Omental fat pad (tissue), 4 donors: ENCODE results near the gene KLF11. TPM values are rescaled to one million over a fixed set of nuclear protein-coding genes. Genes with fewer than 3 reads are reported as not detected.

Experiments used
- ATAC-seq: fragments of 150-250 bp; one replicate; pipeline ENCODE4 v1.9.1; 2016; ENCODE audit warnings: mild to moderate bottlenecking, moderate library complexity; ENCODE audit not compliant: low FRiP score
- DNase-seq: peaks from one replicate; pipeline ENCODE4 v3.0.0-alpha.2; 2019; ENCODE audit warnings: low spot score
- total RNA-seq, 4 donors: library from RNA; depleted of rRNA; stranded (reverse); fragments of >200 nt; gene quantifications; one replicate each; pipeline ENCODE4 v1.1.0, GENCODE V29; 2016
- TF ChIP-seq, protein P1 (sequence below), 3 donors: fragments of 450-650 bp; IDR thresholded peaks; one replicate each; pipeline ENCODE4 v1.5.1; 2016 to 2017; ENCODE audit warnings: antibody characterized with exemption in 3 of 3, mild to moderate bottlenecking in 3 of 3, moderate library complexity in 2 of 3

The KLF11 gene
- total RNA-seq, 4 donors from 2014 or later, result 35.8 to 63.6 (median 37.3) TPM

DNA sequence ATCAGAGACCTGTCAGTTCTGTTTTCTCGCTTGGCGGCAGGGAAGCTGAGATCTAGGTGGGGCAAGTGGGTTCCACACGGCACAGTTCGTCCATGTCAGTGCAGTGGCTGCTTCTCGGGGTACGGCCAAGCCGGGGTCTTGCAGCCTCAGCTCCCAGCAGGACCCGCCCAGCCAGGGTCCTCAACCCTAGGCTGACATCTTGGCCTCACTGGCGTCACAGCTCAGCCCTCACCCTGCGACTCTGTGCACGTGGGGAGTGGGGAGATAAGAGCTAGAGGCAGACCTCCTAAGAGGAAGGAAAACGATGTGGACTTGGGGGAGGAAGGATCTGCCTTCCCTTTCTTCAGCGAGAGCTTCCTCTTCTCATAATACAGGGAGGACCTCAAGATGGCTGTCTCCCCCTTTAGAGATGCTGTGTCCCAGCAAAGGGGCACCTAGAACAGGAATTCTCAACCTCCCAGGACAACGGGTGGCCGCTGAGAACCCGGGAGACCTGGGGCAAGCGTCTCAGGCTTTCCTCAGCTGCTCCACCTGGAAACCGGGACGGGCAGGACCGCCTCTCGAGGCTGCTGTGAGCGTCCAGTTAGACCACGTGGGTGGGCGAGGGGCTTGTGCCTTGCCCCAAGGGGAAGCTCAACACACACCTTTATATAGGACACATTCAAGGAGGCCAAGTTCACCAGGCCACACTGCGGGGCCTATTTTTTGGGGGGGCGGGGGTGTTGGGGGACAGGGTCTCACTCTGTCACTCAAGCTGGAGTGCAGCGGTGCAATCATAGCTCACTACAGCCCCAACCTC, 23.5 kb upstream of the KLF11 start:
- TF ChIP-seq, protein P1, sequence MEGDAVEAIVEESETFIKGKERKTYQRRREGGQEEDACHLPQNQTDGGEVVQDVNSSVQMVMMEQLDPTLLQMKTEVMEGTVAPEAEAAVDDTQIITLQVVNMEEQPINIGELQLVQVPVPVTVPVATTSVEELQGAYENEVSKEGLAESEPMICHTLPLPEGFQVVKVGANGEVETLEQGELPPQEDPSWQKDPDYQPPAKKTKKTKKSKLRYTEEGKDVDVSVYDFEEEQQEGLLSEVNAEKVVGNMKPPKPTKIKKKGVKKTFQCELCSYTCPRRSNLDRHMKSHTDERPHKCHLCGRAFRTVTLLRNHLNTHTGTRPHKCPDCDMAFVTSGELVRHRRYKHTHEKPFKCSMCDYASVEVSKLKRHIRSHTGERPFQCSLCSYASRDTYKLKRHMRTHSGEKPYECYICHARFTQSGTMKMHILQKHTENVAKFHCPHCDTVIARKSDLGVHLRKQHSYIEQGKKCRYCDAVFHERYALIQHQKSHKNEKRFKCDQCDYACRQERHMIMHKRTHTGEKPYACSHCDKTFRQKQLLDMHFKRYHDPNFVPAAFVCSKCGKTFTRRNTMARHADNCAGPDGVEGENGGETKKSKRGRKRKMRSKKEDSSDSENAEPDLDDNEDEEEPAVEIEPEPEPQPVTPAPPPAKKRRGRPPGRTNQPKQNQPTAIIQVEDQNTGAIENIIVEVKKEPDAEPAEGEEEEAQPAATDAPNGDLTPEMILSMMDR (IDR thresholded peaks at IDR 0.05), result no peak
- ATAC-seq (no peak), DNase-seq (no peak)

DNA sequence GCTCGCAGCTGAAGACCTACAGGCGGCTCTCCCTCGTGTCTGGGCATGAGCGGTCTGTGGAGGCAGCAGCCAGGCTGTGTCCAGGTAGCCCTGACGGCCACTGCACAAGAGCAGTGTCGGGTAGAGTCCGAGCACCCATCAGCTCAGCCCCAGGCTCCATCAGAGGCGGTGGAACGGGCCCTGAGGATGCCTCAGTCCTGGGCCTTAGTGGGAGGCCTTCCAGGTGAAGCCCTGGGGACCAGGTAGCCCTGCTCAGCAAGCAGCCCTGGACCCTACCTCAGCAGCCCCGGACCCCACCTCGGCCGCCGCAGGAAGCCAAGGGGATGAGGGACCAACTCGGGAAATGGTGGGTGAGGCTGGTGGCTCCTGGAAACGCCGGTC, 21.3 kb upstream of the KLF11 start:
- TF ChIP-seq, protein P1 (IDR thresholded peaks at IDR 0.05), result no peak
- ATAC-seq, result no peak
- DNase-seq, result no peak

DNA sequence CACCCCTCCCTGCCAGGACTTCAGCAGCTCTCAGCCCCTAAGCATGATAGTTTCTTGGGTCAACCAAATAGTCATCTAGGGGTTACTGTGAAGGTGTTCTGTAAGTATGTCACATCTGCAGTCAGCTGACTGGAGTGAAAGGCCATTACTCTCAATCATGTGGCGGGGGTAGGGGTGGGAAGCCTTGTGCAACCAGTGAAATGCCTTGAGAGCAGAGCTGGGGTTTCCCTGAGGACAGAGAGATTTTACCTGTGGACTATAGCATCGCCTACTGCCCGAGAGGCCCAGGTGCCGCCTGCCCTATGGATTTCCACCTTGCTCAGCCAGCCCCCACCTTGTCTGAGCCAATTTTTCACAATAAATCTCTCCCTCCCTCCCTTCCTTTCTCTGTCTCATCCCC, 20.9 kb upstream of the KLF11 start:
- ATAC-seq, result no peak
- TF ChIP-seq, protein P1 (IDR thresholded peaks at IDR 0.05), result no peak
- DNase-seq, result no peak

DNA sequence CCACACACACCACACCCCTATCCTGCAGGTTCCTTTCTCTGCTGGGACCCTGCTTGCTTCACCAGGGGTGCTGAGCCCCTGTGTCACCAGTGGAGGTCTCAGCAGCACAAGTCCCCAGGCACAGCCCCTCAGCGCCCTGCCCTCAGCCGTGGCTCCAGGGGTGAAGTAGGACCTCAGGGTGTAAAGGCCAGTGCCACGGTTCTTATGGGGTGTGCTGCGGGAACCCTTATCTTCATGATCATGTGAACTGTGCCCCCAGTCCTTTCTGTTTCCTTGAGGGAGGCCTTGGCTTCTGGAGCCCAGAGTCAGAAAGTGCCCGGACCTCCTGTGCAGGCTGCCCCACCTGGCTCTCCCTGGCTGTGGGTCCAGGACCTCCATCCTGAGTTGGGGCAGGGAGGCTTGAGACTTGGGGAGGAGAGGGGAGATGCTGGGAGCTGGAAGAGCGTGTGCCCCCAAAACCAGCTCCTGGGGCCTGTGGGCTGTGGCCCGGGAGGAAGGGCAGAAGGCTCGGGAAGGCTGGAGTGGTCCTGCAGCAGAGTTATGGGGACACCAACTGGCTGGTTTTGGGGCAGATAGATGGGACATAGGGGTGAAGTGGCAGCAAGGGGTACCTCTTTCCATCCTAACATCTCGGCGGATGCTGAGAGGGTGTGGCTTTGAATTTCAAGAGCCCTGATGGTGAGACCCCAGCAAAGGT, 20.2 kb upstream of the KLF11 start:
- TF ChIP-seq, protein P1 (IDR thresholded peaks at IDR 0.05), result no peak
- DNase-seq (no peak), ATAC-seq (no peak)

DNA sequence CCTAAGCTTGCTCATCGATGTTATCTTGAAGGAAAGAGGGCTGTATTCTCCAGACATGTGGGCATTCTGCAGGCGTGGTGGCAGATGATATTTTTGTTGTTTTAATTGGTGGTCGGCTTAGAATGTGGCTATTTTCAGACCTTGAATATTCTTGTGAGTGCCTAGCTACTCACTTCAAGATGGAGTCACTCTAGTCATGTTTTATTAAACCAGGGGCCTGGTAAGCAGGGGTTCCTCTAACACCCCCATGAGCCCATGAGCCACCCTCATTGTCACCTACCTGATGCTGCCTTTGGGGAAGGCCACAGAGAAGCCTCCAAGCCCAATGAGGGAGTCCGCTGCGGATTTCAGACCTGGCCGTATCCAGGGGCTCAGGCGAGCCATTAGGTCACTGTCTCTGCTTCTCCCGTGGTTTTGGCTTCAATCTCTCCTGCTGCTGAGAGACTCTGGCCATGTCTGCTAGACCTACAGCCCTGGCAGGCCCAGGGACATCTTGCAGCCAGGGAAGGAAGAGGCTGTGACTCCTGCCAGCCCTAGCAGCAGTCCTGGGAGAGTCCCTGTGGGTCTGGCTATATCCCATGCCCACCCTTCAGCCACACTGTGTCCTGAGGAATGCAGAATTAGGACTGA, 16.3 kb upstream of the KLF11 start:
- TF ChIP-seq, protein P1 (IDR thresholded peaks at IDR 0.05), result no peak
- ATAC-seq (no peak), DNase-seq (no peak)

DNA sequence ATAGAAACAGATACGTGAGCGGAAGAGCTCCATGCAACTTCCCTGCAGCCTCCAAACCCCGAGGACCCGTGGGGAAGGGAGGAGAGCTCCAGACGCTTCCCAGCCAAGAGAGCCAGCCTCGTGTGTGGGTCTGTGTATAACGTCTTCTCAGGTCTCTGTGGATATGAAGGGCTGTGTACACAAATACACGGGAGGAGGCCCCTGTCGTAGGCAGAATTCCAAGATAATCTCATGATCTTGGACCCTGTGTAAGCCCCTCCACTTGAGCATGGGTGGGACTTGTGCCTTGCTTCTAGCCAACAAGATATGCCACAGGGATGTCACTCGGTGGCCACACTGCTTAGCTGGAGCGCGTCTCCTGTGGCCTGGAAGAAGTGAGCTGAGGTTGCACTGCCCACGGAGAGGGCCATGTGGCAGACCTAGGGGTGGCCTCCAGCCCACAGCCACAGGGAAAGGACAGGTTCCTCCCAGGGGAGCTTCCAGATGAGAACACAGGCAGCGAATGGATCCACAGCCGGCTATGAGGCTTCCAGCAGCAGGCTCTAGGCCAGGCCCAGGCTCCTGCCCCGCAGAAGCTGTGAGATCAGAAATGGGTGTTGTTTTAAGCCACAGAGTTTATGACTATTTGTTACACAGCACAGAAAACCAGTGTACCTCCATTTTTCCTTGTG, 15.6 kb upstream of the KLF11 start:
- DNase-seq, result no peak
- TF ChIP-seq, protein P1 (IDR thresholded peaks at IDR 0.05), result no peak
- no peak for ATAC-seq
